Activated T-cell treated with anti-CD3 and anti-CD28 coated beads, Interleukin-2, amount 50 U/mL, for 4 hours (primary cell): ENCODE data around the gene BTBD17. TPM values are rescaled to one million over a fixed set of nuclear protein-coding genes. Genes with fewer than 3 reads are reported as not detected.

Experiments used
- ATAC-seq, 2 donors: fragments of 200-7000 bp; cut with Tn5 transposase; one replicate each; pipeline ENCODE4 v1.10.0; 2021
- DNase-seq: peaks from one replicate; pipeline ENCODE4 v3.0.0-alpha.2; 2020
- H3K27me3 Mint-ChIP-seq: one replicate; pipeline ENCODE4 v1.8.0; 2021; ENCODE audit warnings: low read depth, mixed read lengths
- H3K36me3 Mint-ChIP-seq: one replicate; pipeline ENCODE4 v1.8.0; 2022; ENCODE audit warnings: mixed read lengths; ENCODE audit not compliant: insufficient read depth
- H3K4me1 Mint-ChIP-seq: one replicate; pipeline ENCODE4 v1.8.0; 2021; ENCODE audit warnings: low read depth, mixed read lengths
- H3K4me3 Mint-ChIP-seq: one replicate; pipeline ENCODE4 v1.8.0; 2021; ENCODE audit warnings: mild to moderate bottlenecking, moderate library complexity, mixed read lengths
- H3K9me3 Mint-ChIP-seq: one replicate; pipeline ENCODE4 v1.8.0; 2021; ENCODE audit warnings: mixed read lengths
- total RNA-seq, 3 donors: library from RNA; stranded (reverse); gene quantifications; one replicate each; pipeline ENCODE4 v1.2.1, GENCODE V29; 2021

BTBD17 gene
- total RNA-seq, 3 donors from 2014 or later: not detected

DNA sequence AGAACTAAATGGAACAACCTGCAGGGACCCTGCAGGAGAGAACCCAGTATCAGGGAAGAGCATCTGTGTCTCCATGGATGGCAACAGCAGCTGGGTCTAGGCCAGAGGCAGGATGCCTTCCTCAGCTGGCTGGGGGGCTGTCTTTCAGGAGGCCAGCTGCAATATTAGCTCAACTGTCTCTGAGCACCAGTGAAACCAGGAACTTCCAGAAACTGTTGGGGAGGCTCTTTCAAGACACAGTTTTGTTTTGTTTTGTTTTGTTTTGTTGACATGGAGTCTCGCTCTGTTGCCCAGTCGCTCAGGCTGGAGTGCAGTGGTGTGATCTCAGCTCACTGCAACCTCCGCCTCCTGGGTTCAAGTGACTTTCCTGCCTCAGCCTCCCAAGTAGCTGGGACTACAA lies 13.2 kb upstream of the BTBD17 start:
- Mint-ChIP-seq H3K4me3 (no peak overlapping the region), H3K9me3 (no peaks in the 10 kb centered on the region), H3K27me3 (peaks cover 5% of the 10 kb centered on the region), H3K36me3 (no peaks in the 10 kb centered on the region), H3K4me1 (no peaks in the 10 kb centered on the region)
- DNase-seq: no peak
- no peak for ATAC-seq

DNA sequence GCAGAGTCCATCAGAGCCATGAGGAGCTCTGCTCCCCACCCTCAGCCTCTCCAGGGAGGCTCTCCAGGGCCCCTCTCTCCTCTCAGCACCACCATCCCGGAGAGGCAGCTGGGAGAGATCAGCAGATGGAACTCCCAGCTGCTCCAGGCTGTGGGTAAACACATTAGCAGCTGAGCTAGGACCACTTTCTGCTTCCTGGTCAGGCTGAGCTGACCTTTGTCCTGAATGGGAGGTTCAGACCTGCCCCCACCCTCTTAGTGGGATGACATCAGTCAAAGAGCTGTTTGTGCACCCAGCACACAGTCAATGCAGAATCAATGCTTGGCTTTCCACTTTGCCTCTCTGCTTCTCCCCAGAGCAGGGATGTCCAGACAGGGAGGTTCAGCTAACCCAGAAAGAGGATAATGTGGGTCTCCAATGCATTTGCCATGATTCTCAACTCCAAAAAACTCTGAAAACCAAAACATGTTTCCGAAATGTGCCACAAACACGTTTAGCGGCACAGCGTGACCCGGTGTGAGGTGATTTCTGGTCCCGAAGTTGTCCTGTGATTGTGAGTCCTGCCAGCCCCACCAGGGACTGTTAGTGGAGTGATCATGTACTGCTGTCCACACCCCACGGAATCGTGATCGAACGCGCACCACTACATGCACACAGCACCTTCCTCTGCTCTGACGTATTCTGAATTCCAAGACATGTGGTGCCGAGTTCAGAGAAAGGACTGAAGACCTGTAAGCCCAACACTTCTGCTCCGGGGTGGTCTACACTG lies 12.4 kb upstream of the BTBD17 start:
- Mint-ChIP-seq H3K36me3 (no peaks in the 10 kb centered on the region), H3K27me3 (peaks cover 7% of the 10 kb centered on the region), H3K4me1 (peaks cover 7% of the 10 kb centered on the region), H3K4me3 (no peak overlapping the region), H3K9me3 (no peaks in the 10 kb centered on the region)
- no peak for ATAC-seq
- DNase-seq: no peak

DNA sequence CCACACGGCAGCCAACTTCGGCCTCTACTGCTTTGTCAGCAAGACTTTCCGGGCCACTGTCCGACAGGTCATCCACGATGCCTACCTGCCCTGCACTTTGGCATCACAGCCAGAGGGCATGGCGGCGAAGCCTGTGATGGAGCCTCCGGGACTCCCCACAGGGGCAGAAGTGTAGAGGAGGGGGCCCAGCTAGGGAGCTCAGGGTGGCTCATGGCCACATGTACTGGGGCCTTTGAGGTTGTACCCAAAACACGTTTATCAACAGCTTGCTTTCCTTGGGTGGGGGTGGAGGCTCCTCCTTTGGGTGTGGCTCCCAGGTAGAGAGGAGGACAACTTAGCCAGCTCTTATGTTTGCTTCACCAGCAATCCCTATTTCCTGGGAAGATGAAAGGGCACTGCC lies 10.8 kb upstream of the BTBD17 start:
- ATAC-seq: no peak

DNA sequence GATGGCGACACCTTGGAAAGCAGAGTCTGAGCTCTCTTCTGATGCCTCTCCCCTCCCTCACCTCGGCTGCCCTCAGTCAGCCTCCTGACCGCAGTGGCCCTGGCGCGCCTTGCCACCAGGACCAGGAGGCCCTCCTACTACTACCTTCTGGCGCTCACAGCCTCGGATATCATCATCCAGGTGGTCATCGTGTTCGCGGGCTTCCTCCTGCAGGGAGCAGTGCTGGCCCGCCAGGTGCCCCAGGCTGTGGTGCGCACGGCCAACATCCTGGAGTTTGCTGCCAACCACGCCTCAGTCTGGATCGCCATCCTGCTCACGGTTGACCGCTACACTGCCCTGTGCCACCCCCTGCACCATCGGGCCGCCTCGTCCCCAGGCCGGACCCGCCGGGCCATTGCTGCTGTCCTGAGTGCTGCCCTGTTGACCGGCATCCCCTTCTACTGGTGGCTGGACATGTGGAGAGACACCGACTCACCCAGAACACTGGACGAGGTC lies 10.0 kb upstream of the BTBD17 start:
- no peak for DNase-seq
- Mint-ChIP-seq H3K27me3 (peaks cover 7% of the 10 kb centered on the region), H3K4me1 (peaks cover 13% of the 10 kb centered on the region)

More for the DNA sequence above, 10.8 kb upstream of the BTBD17 start:
- no peaks in the 10 kb centered on the region for H3K36me3 Mint-ChIP-seq
- peaks cover 13% of the 10 kb centered on the region for H3K4me1 Mint-ChIP-seq
- peaks cover 7% of the 10 kb centered on the region for H3K27me3 Mint-ChIP-seq
- H3K9me3 Mint-ChIP-seq: no peaks in the 10 kb centered on the region
- no peak for DNase-seq
- no peak overlapping the region for H3K4me3 Mint-ChIP-seq

DNA sequence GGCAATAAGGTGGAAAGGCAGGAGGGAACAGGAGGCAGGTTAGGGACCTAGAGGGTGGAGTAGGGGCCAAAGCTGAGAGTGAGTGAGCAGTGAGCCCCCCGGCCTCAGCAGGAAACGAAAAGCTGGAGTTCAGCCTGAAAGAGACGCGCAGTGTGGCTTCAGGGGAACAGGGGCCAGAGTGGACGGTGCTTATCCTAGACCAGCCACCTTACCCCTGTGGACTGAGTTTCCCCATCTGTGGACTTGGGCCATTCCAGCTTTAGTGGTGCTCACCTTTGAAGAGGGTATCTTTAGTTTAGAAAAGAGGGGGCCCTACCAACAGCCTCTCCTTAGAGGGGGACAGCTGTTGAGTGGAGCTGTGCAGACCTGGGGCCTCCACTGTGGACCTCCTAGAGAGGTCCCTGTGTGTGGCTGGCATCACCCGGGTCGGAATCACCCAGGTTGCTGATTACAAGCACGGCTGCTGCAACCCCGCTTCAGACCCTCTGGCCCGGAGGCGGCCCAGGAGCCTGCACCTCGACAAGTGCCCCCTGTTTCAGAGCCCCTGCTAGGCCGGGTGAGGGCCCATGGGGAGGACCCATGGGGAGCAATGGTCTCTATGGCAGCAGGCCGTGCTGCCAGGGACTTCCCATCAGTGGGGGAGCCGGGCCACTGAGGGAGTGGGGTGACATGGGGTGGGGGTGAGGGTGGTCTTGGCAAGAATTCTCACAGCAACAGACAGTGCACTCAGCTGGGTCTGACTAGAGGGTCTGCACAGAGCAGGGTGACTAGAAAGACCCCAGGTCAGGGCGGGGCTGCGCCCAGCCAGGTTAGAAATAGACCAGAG lies 8.2 kb upstream of the BTBD17 start:
- H3K36me3 Mint-ChIP-seq: no peaks in the 10 kb centered on the region
- no peak for DNase-seq
- peaks cover 9% of the 10 kb centered on the region for H3K27me3 Mint-ChIP-seq
- ATAC-seq: no peak
- no peaks in the 10 kb centered on the region for H3K9me3 Mint-ChIP-seq
- H3K4me1 Mint-ChIP-seq: peaks cover 13% of the 10 kb centered on the region
- H3K4me3 Mint-ChIP-seq: no peak overlapping the region

More for the DNA sequence above, 10.0 kb upstream of the BTBD17 start:
- H3K9me3 Mint-ChIP-seq: no peaks in the 10 kb centered on the region
- no peaks in the 10 kb centered on the region for H3K36me3 Mint-ChIP-seq
- H3K4me3 Mint-ChIP-seq: no peak overlapping the region
- ATAC-seq: no peak

DNA sequence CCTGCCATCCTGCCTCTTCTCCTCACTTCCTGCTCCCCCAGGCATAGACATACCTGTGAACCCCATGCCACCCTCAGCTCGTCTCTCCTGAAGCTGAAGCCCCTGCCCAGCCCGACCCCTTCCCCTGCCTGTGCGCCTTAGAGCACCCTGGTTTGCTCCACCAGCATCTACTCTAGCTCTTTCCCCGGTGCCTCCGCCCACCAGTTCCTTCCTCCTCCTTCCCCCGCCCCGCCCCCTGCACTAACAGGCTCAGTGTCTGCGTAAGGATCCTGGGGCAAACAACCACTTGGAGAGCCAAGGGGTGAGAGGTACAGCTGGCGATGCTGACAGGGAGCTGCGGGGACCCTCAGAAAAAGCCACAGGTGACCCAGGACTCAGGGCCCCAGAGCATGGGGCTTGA lies 7.6 kb upstream of the BTBD17 start:
- DNase-seq: peak; percentile 63
- ATAC-seq: peak; percentile 76 to 77
- Mint-ChIP-seq H3K4me3 (peak overlapping the region; percentile 32), H3K9me3 (no peaks in the 10 kb centered on the region), H3K27me3 (peaks cover 9% of the 10 kb centered on the region), H3K36me3 (no peaks in the 10 kb centered on the region), H3K4me1 (peaks cover 13% of the 10 kb centered on the region)

DNA sequence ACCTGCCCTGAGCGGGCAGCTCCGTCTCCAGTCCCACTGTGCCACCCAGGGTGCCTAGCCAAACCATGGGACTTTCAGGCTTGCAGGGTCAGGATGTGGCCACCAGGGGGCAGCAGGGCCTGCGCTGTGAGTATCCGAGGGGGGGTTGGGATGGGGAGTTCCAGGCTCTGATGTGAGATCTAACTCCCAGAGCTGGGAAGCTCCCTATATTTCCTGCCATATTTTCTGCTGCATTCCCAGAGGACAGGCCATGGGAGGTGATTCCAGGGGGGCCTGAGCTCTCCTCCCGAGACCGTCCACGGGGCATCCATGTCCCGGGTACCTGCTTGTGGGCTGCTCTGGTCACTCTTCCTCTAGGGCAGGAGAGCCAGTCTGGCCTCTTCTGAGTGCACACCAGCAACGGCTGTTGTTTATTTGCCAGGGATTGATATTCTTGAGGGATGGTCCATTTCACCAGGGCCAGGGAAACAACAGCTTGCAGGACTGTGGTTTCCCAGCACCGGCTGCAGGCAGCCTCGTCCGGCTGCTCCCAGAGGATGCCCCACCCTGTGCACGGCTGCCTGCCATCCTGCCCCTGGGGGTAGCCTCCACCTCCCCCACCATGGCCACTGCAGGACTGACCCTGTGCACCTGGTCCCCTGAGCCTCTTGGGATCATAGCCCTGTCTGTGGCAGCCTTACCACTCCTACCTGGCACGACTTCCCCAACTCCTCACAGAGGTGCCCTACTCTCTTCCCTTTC lies 6.8 kb upstream of the BTBD17 start:
- H3K4me3 Mint-ChIP-seq: peak overlapping the region; percentile 32
- DNase-seq: peak; percentile 74
- ATAC-seq: peak; percentile 73 to 84

DNA sequence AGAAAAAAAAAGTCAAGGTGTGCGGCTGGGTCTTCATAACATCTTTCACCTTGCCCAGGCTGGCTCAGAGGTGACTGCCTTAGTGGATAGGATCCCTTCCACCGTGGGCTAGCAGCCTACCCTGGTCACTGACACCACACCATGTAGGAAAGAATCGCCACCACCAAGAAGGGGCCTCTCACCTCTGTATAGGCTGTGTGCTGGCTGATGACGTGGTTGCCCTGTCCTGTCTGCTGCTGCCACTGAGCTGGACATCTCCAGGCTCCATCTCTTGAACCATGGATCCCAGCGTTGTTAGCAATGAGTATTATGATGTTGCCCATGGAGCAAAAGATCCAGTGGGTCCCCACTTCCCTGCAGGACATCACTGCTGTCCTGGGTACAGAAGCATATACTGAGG lies 5.5 kb upstream of the BTBD17 start, which contains the start of gene GPR142:
TSS of gene GPR142 (plus strand) at position 301 of the 400 bp plus-strand sequence. CDS start 2,035 bp downstream, outside the sequence.
- Mint-ChIP-seq H3K4me3 (no peak within 1 kb of the TSS), H3K27me3 (peaks cover 10% of the 10 kb centered on the region), H3K9me3 (no peaks in the 10 kb centered on the region), H3K36me3 (no peaks in the 10 kb centered on the region), H3K4me1 (peaks cover 13% of the 10 kb centered on the region)
- ATAC-seq (no peak), DNase-seq (no peak)

More for the DNA sequence above, 6.8 kb upstream of the BTBD17 start:
- peaks cover 13% of the 10 kb centered on the region for H3K4me1 Mint-ChIP-seq
- no peaks in the 10 kb centered on the region for H3K36me3 Mint-ChIP-seq
- no peaks in the 10 kb centered on the region for H3K9me3 Mint-ChIP-seq
- H3K27me3 Mint-ChIP-seq: peaks cover 10% of the 10 kb centered on the region

DNA sequence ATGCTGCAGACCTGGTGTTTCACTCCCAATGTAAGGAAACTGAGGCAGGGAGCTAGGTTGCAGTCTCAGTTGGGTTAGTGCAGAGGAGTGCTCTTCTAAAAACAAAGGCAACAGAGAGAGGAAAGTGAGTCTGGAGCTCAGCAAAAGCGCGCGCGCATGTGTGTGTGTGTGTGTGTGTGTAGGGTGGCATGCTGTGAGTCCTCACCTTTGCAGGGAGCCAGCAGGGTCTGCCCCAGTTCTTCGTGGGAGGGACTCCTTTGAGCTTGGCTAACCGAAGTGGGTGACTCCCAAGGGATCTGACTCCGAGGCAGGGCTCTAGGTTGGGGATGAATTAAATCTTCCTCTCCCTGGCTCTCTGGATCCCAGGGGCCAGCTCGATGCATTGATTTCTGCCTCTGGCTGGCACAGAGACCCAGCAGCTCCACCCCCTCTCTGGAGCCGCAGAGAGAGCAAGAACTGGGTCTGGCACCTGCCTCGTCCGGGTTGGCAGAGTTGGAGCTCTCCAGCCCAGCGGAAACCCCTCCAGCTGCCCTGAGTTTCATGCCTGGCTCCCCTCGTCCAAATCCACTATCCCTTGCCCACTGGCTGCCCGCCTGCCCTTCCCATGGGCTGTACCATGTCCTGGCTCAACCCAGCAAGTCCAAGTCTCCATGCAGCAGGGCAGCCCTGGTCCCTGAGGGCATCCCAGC lies 1.3 kb upstream of the BTBD17 start:
- Mint-ChIP-seq H3K9me3 (no peaks in the 10 kb centered on the region), H3K4me3 (no peak overlapping the region), H3K36me3 (no peaks in the 10 kb centered on the region), H3K4me1 (peaks cover 2% of the 10 kb centered on the region), H3K27me3 (peaks cover 34% of the 10 kb centered on the region)
- DNase-seq (no peak), ATAC-seq (no peak)

DNA sequence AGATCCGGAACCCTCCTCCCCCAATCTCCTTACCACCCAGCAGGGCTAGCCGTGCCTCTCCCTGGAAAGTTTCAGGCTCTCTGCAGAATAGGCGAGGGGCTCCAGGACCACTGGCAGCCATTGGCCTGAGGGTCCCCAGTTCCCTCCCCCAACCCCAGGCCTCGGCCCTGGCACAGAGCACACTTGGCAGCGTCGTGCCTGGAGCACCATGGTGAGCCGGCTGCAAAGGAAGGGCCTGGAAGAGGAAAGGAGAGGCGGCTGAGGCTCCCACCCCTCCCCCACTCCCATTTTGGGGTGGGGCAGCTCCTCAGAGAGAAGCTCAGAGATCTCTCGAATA lies 369 bp upstream of the BTBD17 start:
- H3K27me3 Mint-ChIP-seq: peaks cover 39% of the 10 kb centered on the region
- H3K4me1 Mint-ChIP-seq: peaks cover 4% of the 10 kb centered on the region
- no peak overlapping the region for H3K4me3 Mint-ChIP-seq
- H3K9me3 Mint-ChIP-seq: no peaks in the 10 kb centered on the region
- DNase-seq (no peak), ATAC-seq (no peak)
- H3K36me3 Mint-ChIP-seq: no peaks in the 10 kb centered on the region

DNA sequence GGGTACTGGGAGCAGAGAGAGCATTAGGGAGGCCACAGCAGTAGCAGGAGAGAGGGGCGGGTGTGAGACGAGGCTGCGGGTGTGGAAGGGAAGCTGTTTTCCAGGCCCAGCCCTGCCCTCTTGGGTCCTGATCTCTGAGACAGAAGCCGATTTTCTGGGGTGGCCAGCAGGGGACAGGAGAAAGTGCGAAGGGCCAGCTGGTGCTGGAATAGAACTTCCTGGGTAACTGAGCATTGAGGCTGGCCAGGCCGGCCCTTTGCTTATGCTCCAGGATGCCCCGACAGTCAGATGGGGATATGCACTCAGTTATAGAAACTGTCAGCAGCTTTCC lies 804 bp downstream of the BTBD17 start:
- H3K27me3 Mint-ChIP-seq: peaks cover 46% of the 10 kb centered on the region
- ATAC-seq (no peak), DNase-seq (no peak)
- H3K36me3 Mint-ChIP-seq: no peaks in the 10 kb centered on the region
- H3K4me3 Mint-ChIP-seq: no peak overlapping the region
- peaks cover 4% of the 10 kb centered on the region for H3K4me1 Mint-ChIP-seq
- H3K9me3 Mint-ChIP-seq: no peaks in the 10 kb centered on the region

DNA sequence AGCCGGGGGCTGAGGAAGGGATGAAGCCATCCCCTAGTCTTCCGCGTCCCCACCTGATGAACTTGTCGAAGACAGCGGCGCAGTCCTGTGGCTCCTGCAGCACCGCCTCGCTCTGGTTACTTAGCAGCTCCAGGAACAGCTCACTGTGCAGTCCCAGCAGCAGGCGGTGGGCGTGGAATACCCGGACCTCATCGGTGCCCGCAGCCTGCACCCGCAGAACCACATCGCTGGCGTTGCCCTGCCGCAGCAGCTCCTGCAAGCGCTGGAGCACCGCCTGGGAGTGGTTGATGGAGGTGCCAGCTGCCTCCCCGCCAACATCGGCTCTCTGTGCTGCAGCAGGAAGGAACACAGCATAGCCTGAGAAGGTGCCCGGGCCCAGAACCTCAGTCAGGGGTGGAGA lies 1.8 kb downstream of the BTBD17 start:
- DNase-seq: no peak
- Mint-ChIP-seq H3K4me3 (no peak overlapping the region), H3K9me3 (no peaks in the 10 kb centered on the region), H3K27me3 (peaks cover 54% of the 10 kb centered on the region), H3K36me3 (no peaks in the 10 kb centered on the region), H3K4me1 (peaks cover 4% of the 10 kb centered on the region)
- ATAC-seq: no peak

DNA sequence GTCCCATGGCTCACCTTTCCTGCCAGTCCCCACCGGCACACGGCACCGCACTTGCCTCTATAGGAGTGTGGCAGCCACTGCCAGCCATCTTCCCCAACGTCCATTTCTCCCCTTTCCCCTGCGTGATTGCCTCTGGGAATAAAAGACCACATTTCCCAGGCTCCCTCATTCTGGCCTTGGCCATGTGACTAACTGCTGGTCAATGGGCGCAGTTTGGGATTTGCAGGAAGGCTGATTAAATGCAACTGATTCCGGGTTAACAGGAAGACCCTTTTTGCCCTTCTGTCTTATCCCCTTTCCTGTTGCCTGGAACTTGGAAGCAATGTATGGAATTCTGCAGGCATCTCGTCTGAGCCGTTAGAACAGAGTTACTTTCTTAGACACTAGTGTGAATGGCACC lies 3.0 kb downstream of the BTBD17 start:
- peaks cover 66% of the 10 kb centered on the region for H3K27me3 Mint-ChIP-seq

DNA sequence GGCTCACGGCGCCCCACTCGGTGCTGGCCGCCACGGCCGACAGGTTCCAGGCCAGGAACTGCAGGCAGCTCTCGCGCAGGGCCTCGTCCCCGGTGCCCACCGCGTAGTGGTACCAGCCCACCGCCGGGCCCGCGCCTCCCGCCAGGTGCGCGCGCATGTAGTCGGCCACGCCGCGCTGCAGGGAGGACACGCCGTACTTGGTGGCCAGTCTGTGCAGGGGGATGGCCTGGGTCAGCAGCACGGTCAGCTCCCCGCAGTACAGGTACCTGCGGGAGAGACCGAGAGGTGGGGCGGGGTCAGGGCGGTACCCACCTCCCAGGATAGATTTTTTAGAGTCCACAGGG lies 4.2 kb downstream of the BTBD17 start:
- ATAC-seq (no peak), DNase-seq (no peak)
- Mint-ChIP-seq H3K27me3 (peaks cover 74% of the 10 kb centered on the region), H3K9me3 (no peaks in the 10 kb centered on the region), H3K4me3 (no peak overlapping the region), H3K36me3 (no peaks in the 10 kb centered on the region), H3K4me1 (peaks cover 10% of the 10 kb centered on the region)

More for the DNA sequence above, 3.0 kb downstream of the BTBD17 start:
- ATAC-seq (no peak), DNase-seq (no peak)
- Mint-ChIP-seq H3K4me1 (peaks cover 9% of the 10 kb centered on the region), H3K36me3 (no peaks in the 10 kb centered on the region), H3K4me3 (no peak overlapping the region), H3K9me3 (no peaks in the 10 kb centered on the region)
